Effector memory CD4-positive, alpha-beta T cell (primary cell): ENCODE data around the gene ANKIB1.

Experiments
- DNase-seq, 3 donors: peaks; one replicate each; pipeline ENCODE4 v3.0.0-alpha.2; 2020
- H3K27ac ChIP-seq: 2 replicates; pipeline ENCODE4 v1.7.0; 2013; ENCODE audit warnings: mild to moderate bottlenecking, low read length, moderate library complexity; ENCODE audit not compliant: insufficient read depth, poor library complexity, severe bottlenecking
- H3K27me3 ChIP-seq: replicated peaks from 2 replicates; pipeline ENCODE4 v1.7.0; 2013; ENCODE audit warnings: mild to moderate bottlenecking, low read length; ENCODE audit not compliant: insufficient read depth, control insufficient read depth, poor library complexity, severe bottlenecking
- H3K36me3 ChIP-seq: 2 replicates; pipeline ENCODE4 v1.7.0; 2013; ENCODE audit warnings: mild to moderate bottlenecking, low read length, moderate library complexity; ENCODE audit not compliant: control insufficient read depth, insufficient read depth
- H3K4me1 ChIP-seq: 2 replicates; pipeline ENCODE4 v1.7.0; 2013; ENCODE audit warnings: low read length, mild to moderate bottlenecking; ENCODE audit not compliant: control insufficient read depth, insufficient read depth, poor library complexity, severe bottlenecking
- H3K4me3 ChIP-seq: 2 replicates; pipeline ENCODE4 v1.7.0; 2013; ENCODE audit warnings: low read length, low read depth, mild to moderate bottlenecking; ENCODE audit not compliant: insufficient read depth, poor library complexity, severe bottlenecking
- H3K9me3 ChIP-seq: 2 replicates; pipeline ENCODE4 v1.7.0; 2013; ENCODE audit warnings: mild to moderate bottlenecking, low read length, moderate library complexity; ENCODE audit not compliant: control insufficient read depth

The ANKIB1 gene

DNA sequence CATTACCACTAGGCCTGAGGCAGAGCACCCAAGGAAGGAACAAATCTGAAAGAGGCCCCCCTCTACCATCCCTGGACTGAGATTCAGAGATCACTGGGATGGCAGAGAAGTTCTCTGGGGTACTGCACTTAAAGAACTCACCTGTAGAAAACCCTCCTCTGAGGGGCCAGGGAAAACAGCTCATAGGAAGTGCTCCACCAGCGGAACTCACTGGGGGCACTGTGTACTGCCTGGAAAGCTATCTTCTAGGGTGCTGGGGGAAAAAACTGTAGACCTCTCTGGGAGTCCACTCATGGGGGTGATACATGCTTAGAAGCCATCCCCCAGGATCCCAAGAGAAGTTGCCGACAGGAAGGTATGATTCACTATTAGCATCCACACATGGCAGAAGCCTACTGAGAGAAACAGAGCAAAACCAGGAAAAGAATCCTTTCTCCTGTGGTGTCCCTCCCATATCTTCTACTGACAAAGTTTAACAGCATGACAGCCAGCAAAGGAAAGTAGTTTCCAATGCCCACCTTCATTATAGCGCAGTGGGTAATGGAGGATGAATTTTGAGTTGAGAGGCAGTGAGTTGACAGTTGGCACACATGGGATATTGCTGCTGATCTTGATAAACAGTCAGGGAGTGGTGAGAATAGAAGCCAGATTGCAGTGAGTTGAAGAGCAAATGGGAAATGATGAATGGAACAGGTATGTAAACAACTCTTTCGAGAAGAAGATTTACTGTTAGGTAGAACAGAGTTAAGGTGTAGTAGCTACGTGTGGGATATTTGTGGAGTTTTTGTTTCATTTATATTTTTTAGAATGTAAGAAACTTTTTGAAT, 20.9 kb downstream of the ANKIB1 start:
- Histone ChIP-seq H3K36me3 (no peaks in the 10 kb centered on the region), H3K9me3 (no peaks in the 10 kb centered on the region), H3K4me3 (no peak overlapping the region), H3K4me1 (no peaks in the 10 kb centered on the region), H3K27me3 (no peaks in the 10 kb centered on the region), H3K27ac (no peak overlapping the region)
- DNase-seq = no peak

GRCh38 chr7:92268921-92269320, 23.1 kb downstream of the ANKIB1 start:
- DNase-seq = no peak
- Histone ChIP-seq H3K36me3 (no peaks in the 10 kb centered on the region), H3K4me3 (no peak overlapping the region), H3K9me3 (no peaks in the 10 kb centered on the region), H3K27me3 (no peaks in the 10 kb centered on the region), H3K4me1 (no peaks in the 10 kb centered on the region), H3K27ac (no peak overlapping the region)

DNA sequence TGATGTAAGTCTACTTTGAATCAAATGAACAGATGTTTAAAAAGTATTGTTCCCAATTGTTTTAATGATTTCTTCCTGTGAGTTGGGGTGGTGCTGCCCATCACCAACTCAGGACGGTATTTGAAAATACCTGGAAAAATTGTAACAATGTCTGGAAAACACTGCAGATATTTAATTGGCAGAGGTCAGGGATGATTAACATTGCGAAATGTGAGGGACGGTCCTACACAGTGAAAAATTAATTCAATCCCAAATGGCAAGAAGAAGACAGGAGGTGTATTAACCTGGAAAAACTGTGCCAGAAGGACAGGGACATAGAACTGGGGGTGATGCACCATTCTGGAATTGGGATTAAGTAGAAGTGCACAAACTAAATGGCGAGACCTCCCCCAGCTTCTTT, 29.6 kb downstream of the ANKIB1 start:
- no peak overlapping the region for H3K27ac ChIP-seq
- no peak for DNase-seq
- H3K27me3 ChIP-seq = no peaks in the 10 kb centered on the region
- H3K4me1 ChIP-seq = no peaks in the 10 kb centered on the region
- no peaks in the 10 kb centered on the region for H3K36me3 ChIP-seq
- H3K4me3 ChIP-seq = no peak overlapping the region
- no peaks in the 10 kb centered on the region for H3K9me3 ChIP-seq

GRCh38 chr7:92276460-92276864, 30.7 kb downstream of the ANKIB1 start:
- Histone ChIP-seq H3K27me3 (no peaks in the 10 kb centered on the region), H3K36me3 (no peaks in the 10 kb centered on the region), H3K4me1 (no peaks in the 10 kb centered on the region), H3K4me3 (no peak overlapping the region), H3K27ac (no peak overlapping the region), H3K9me3 (no peaks in the 10 kb centered on the region)
- DNase-seq = no peak

DNA sequence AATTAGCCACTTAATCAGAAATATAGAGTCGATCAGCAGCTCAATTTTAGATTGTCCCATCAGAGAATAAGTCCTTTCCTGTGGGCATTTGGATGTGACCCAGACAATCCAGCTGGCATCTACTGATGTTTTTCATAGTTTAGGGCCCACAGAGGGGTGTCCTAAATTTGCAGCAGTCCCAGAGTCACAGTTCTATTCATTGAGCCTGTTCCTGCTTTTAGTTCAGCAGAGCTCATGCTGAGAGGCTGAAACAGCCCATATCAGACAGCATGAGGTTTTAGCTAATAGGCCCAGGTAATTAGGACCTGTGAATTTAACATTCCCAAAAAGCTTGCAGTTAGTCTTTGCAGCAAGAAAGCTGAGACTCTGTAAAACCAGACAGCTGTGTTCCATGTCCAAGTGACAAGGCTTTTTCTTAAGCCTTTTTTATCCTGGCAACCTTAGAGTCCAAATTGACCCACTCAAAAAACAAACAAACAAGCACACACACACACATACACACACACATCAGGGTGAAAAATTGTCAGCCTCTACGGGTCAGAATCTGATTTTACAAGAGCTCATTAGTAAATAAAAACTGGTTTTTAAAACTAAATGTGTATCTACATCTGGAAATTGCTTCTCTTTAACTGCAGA, 33.7 kb downstream of the ANKIB1 start:
- H3K36me3 ChIP-seq = no peaks in the 10 kb centered on the region
- no peak overlapping the region for H3K4me3 ChIP-seq
- H3K27ac ChIP-seq = no peak overlapping the region
- no peak for DNase-seq
- no peaks in the 10 kb centered on the region for H3K9me3 ChIP-seq
- no peaks in the 10 kb centered on the region for H3K4me1 ChIP-seq
- H3K27me3 ChIP-seq = no peaks in the 10 kb centered on the region

DNA sequence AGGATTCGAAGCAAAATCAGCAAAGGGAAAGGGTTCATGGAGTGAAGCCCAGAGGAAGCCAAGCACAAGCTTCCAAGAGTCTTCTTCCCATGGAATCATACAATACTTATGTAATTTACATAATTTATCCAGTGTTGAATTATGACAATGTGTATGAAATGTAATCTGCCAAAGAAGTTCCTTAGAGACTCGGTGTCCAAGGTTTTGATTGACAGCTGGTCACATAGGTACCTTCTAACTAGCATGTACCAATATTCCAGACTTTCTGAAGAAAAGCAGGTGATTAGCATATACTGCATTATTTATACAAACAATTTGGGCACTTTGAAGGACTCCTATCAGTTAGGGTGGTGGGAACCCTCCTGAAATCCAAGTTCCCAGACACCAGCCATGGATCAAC, 35.3 kb downstream of the ANKIB1 start:
- Histone ChIP-seq H3K27ac (no peak overlapping the region), H3K4me1 (no peaks in the 10 kb centered on the region), H3K27me3 (no peaks in the 10 kb centered on the region), H3K9me3 (no peaks in the 10 kb centered on the region), H3K36me3 (no peaks in the 10 kb centered on the region), H3K4me3 (no peak overlapping the region)
- no peak for DNase-seq

DNA sequence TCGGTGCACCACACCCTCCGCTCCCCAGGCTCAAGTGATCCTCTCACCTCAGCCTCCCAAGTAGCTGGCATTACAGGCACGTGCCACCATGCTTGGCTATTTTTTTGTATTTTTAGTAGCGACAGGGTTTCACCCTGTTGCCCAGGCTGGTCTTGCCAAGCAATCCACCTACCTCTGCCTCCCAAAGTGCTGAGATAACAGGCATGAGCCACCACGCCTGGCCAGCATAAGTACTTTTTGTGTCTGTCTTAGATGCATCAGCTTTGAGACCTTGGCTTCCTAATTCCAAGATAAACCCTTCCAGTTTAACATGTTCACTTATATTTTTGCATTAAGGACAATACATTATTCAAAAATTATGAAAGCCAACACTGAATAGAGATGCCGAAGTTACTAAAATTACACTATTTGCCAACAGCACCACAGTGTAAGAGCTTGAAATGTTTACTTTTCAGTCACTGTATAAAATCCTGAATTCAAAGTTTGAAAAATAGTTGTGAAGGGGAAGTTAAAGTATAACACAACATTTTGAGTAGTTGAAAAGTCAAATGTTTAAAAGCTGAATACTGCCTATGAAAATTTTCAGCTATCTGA, 36.5 kb downstream of the ANKIB1 start:
- H3K9me3 ChIP-seq = no peaks in the 10 kb centered on the region
- H3K36me3 ChIP-seq = no peaks in the 10 kb centered on the region
- no peaks in the 10 kb centered on the region for H3K4me1 ChIP-seq
- no peak overlapping the region for H3K4me3 ChIP-seq
- DNase-seq = no peak
- H3K27me3 ChIP-seq = no peaks in the 10 kb centered on the region
- H3K27ac ChIP-seq = no peak overlapping the region

DNA sequence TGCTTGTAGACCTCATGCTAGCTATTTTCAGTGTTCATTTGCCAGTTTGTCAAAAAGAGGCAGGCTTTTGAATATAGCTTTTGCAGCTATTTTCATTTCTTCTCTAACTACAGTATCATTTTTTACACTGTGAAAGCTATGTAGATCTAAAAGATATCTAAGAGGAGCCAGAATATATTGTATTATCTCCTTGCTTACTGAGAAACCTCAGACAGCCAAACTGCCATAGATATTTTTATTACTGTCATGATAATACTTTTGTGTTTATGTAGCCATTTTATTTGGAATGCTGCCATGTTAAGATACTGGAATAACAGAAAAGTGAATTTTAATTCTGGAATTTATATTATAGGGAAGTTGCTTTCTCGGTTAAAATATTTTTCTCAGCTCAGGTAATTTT, 37.2 kb downstream of the ANKIB1 start:
- no peak for DNase-seq
- Histone ChIP-seq H3K27me3 (no peaks in the 10 kb centered on the region), H3K27ac (no peak overlapping the region), H3K4me1 (no peaks in the 10 kb centered on the region), H3K9me3 (no peaks in the 10 kb centered on the region), H3K4me3 (no peak overlapping the region), H3K36me3 (no peaks in the 10 kb centered on the region)

DNA sequence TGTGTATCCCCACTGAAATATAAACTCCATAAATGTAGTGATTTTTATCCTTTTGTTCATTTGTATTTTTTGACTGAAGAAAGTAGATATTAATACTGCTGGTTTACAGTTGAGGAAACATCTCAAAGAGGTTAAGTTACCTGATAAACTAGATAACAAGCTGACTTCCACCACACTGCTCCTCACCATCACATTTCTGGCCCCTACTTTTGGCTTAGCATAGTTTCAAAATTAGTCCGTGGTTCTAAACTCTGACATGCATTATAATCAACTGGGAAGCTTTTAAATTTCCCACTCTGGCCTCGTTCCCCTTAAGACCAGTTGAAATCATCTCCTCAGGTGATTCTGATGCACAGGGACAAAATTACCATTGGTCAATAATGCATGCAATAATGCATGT, 43.5 kb downstream of the ANKIB1 start:
- DNase-seq = no peak
- H3K4me3 ChIP-seq = no peak overlapping the region
- no peaks in the 10 kb centered on the region for H3K4me1 ChIP-seq
- H3K27me3 ChIP-seq = no peaks in the 10 kb centered on the region
- H3K9me3 ChIP-seq = no peaks in the 10 kb centered on the region
- H3K36me3 ChIP-seq = no peaks in the 10 kb centered on the region
- H3K27ac ChIP-seq = no peak overlapping the region

DNA sequence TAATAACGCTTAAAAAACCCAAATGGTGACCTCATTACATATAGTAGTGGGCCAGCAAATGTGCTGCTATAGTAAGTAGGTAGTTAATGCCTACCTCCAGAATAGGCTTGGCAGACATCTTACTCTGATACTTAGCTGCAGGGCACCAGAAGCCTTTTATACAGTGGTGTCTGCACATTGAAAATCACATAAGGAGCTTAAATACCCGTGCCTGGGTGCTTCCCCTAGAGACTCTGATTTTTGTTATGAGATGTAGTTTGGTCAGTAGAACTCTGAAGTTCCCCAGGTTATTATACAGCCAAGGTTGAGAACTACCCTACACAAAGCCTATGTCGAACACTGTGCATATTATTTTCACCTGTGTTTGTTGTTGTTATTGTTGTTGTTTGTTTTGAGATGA, 47.2 kb downstream of the ANKIB1 start:
- Histone ChIP-seq H3K27ac (no peak overlapping the region), H3K9me3 (no peaks in the 10 kb centered on the region), H3K4me1 (no peaks in the 10 kb centered on the region), H3K36me3 (peaks cover 9% of the 10 kb centered on the region), H3K4me3 (no peak overlapping the region), H3K27me3 (no peaks in the 10 kb centered on the region)
- no peak for DNase-seq
